ENCODE measurements around the gene RHEBL1.

The RHEBL1 gene

GRCh38 chr12:49019443-49020324 is 50.1 kb downstream of the RHEBL1 start:
- DNase-seq (ENCODE audit: low read depth): peak; percentile 42

GRCh38 chr12:49019120-49019430 is 50.7 kb downstream of the RHEBL1 start:
- no peak for DNase-seq (ENCODE audit: low read depth)

GRCh38 chr12:49018261-49019119 is 51.3 kb downstream of the RHEBL1 start, which contains the start of gene PRKAG1:
TSS of gene PRKAG1 (minus strand) at chr12:49018776. CDS start at chr12:49018740, 36 bp downstream.
- DNase-seq (ENCODE audit: low read depth): peak; percentile 97

- DNase-seq (ENCODE audit: low read depth): peak; percentile 64
Measured at GRCh38 chr12:49017891-49018260, 51.9 kb downstream of the RHEBL1 start.

GRCh38 chr12:49015196-49015595 is 54.6 kb downstream of the RHEBL1 start:
- no peak for DNase-seq (ENCODE audit: low read depth)
